Measurements from ENCODE around the gene MSL2.
A peak's percentile ranks its signal among the peaks of the same experiment; 100 is the strongest.
"Not testable (repeated sequence)": the region's sequence is repeated elsewhere in the genome, so short reads cannot be mapped to it uniquely, and the experiment has no call there.

Gene MSL2

DNA sequence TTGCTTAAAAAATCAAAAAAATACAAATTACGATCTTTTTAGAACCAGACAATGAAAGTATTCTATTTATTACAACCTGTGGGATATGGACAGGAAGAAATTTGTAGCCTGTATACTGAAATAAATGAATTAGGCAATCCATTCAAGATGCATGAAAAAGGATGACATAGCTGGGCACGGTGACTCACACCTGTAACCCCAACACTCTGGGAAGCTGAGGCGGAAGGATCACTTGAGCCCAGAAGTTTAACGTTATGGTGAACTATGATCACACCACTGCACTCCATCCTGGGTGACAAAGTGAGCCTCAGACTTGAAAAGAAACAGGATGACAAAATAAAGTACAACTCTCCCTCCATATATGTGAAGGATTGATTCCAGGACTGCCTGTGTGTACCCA is 74.1 kb downstream of the MSL2 start:
- Histone ChIP-seq H3K4me2 (no peak overlapping the region), H3K9me3 (peaks cover 11% of the 10 kb centered on the region), H3K27me3 (no peaks in the 10 kb centered on the region), H4K20me1 (no peaks in the 10 kb centered on the region), H3K36me3 (no peaks in the 10 kb centered on the region; the same call in 1 of the 2 replicates), H3K9ac (no peak overlapping the region), H3K4me3 (no peak overlapping the region), H3K27ac (no peak overlapping the region), H3K4me1 (peaks cover 9% of the 10 kb centered on the region)
- no peak for TF ChIP-seq Cebpa-rat (IDR thresholded peaks at IDR 0.05)

DNA sequence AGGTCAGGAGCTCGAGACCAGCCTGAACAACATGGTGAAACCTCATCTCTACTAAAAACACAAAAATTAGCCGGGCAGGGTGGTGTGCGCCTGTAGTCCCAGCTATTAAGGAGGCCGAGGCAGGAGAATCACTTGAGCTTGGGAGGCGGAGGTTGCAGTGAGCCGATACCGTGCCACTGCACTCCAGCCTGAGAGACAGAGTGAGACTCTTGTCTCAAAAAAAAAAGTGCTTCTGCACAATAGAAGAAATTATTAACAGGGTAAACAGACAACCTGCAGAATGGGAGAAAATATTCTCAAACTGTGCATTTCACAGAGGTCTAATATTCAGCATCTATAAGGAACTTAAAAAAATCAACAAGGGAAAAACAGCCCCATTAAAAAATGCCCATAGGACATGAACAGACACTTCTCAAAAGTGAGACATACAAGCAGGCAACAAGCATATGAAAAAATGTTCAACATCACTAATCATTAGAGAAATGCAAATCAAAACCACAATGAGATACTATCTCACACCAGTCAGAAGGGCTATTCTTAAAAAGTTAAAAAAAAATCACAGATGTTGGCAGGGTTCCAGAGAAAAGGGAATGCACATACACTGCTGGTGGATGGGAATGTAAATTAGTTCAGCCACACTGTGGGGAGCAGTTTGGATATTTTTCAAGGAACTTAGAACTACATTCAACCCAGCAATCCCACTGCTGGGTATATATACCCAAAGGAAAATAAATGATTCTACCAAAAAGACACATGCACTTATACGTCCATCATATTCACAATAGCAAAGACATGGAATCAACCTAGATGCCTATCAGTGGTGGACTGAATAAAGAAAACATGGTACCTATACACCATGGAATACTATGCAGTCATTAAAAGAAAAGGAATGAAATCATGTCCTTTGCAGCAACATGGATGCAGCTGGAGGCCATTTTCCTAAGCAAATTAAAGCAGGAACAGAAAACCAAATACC is 75.5 kb downstream of the MSL2 start:
- no peaks in the 10 kb centered on the region for H3K27me3 ChIP-seq
- no peak overlapping the region for H3K9ac ChIP-seq
- H3K36me3 ChIP-seq = no peaks in the 10 kb centered on the region
- no peak overlapping the region for H3K4me3 ChIP-seq
- no peak overlapping the region for H3K27ac ChIP-seq
- TF ChIP-seq Cebpa-rat (IDR thresholded peaks at IDR 0.05) = no peak
- H3K9me3 ChIP-seq = peaks cover 4% of the 10 kb centered on the region; the same call in 1 of the 2 replicates
- H3K4me2 ChIP-seq = peak overlapping the region; percentile 19; the same call in 1 of the 2 replicates
- H3K4me1 ChIP-seq = peaks cover 9% of the 10 kb centered on the region
- H4K20me1 ChIP-seq = no peaks in the 10 kb centered on the region

DNA sequence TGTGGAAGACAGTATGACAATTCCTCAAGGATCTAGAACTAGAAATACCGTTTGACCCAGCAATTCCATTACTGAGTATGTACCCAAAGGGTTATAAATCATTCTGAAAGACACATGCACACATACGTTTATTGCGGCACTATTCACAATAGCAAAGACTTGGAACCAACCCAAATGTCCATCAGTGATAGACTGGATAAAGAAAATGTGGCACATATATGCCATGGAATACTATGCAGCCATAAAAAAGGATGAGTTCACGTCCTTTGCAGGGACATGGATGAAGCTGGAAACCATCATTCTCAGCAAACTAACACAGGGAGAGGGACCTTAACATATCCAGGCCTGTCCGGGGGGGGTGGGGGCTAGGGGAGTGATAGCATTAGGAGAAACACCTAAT is 76.4 kb downstream of the MSL2 start:
- H3K4me2 ChIP-seq, H3K9me3 ChIP-seq, H3K9ac ChIP-seq, H3K36me3 ChIP-seq, H3K27ac ChIP-seq, H4K20me1 ChIP-seq, H3K4me1 ChIP-seq, H3K27me3 ChIP-seq, H3K4me3 ChIP-seq: not testable (repeated sequence)

DNA sequence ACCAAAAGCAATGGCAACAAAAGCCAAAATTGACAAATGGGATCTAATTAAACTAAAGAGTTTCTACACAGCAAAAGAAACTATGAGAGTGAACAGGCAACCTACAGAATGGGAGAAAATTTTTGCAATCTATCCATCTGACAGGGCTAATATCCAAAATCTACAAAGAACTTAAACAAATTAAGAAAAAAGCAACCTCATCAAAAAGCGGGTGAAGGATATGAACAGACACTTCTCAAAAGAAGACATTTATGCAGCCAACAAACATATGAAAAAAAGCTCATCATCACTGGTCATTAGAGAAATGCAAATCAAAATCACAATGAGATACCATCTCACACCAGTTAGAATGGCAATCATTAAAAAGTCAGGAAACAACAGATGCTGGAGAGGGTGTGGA is 76.8 kb downstream of the MSL2 start:
- H3K9me3 ChIP-seq, H4K20me1 ChIP-seq, H3K4me1 ChIP-seq, H3K27ac ChIP-seq, H3K4me3 ChIP-seq, H3K27me3 ChIP-seq, H3K4me2 ChIP-seq, H3K36me3 ChIP-seq, H3K9ac ChIP-seq: not testable (repeated sequence)

DNA sequence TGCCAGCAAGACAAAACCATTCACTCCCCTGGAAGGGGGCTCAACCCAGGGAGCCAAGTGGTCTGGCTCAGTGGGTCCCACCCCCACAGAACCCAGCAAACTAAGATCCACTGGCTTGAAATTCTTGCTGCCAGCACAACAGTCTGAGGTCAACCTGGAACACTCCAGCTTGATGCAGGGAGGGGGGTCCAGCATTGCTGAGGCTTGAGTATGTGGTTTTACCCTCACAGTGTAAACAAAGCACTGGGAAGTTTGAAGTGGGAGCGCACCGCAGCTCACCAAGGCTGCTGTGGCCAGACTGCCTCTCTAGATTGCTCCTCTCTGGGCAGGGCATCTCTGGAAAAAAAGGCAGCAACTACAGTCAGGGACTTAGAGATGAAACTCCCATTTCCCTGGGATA is 81.7 kb downstream of the MSL2 start:
- no peak overlapping the region for H3K4me2 ChIP-seq
- no peak for TF ChIP-seq Cebpa-rat (IDR thresholded peaks at IDR 0.05)
- no peaks in the 10 kb centered on the region for H3K27me3 ChIP-seq
- H3K4me3 ChIP-seq = no peak overlapping the region
- H3K36me3 ChIP-seq = no peaks in the 10 kb centered on the region
- H3K4me1 ChIP-seq = peaks cover 7% of the 10 kb centered on the region
- H4K20me1 ChIP-seq = no peaks in the 10 kb centered on the region
- no peak overlapping the region for H3K9ac ChIP-seq
- peaks cover 12% of the 10 kb centered on the region for H3K9me3 ChIP-seq
- H3K27ac ChIP-seq = no peak overlapping the region

DNA sequence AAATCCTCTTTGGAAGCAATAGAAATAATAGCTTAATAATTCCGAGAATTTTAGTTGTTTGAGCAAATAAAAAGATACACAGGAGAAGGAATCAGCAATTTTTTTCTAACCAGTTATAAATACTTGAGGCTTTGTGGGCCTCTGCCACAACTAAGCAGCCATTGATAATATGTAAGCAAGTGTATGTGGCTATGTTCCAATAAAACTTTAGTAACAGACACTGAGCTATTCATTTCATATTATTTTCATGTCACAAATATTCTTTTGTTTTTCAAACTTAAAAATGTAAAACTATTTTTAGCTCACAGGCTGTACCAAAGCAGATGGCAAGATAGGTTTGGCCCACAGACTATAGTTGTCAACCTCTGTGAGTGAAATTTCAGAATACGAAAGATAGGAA is 85.7 kb downstream of the MSL2 start:
- Histone ChIP-seq H3K4me3 (no peak overlapping the region), H3K9ac (no peak overlapping the region), H3K27me3 (no peaks in the 10 kb centered on the region), H3K4me2 (no peak overlapping the region), H3K4me1 (peaks cover 17% of the 10 kb centered on the region), H3K9me3 (peaks cover 8% of the 10 kb centered on the region; the same call in 1 of the 2 replicates), H3K27ac (no peak overlapping the region), H4K20me1 (no peaks in the 10 kb centered on the region), H3K36me3 (no peaks in the 10 kb centered on the region)
- no peak for TF ChIP-seq Cebpa-rat (IDR thresholded peaks at IDR 0.05)

DNA sequence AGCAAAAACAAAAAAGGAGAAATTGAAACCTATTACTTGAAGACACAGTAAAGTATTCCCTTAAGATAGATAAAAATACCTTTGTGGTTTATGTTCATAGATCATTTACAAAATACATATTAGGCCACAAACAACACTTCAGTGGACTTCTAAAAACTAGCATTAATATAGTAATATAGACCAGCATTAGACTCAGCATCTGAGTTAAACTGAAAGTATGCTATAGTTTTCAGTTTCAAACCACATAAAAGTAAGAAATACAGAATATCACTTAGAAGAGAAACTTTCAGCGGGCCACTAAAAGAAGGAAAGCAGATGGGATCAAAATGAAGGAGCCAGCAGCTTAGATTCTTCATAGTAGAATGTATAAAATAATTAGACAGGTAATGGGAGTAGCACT is 86.6 kb downstream of the MSL2 start:
- H3K9ac ChIP-seq = no peak overlapping the region
- no peak overlapping the region for H3K4me3 ChIP-seq
- H4K20me1 ChIP-seq = no peaks in the 10 kb centered on the region
- peaks cover 27% of the 10 kb centered on the region for H3K4me1 ChIP-seq
- TF ChIP-seq Cebpa-rat (IDR thresholded peaks at IDR 0.05) = no peak
- no peaks in the 10 kb centered on the region for H3K36me3 ChIP-seq
- H3K9me3 ChIP-seq = peaks cover 6% of the 10 kb centered on the region; the same call in 1 of the 2 replicates
- peak overlapping the region; percentile 46 for H3K4me2 ChIP-seq
- H3K27me3 ChIP-seq = no peaks in the 10 kb centered on the region
- H3K27ac ChIP-seq = no peak overlapping the region

DNA sequence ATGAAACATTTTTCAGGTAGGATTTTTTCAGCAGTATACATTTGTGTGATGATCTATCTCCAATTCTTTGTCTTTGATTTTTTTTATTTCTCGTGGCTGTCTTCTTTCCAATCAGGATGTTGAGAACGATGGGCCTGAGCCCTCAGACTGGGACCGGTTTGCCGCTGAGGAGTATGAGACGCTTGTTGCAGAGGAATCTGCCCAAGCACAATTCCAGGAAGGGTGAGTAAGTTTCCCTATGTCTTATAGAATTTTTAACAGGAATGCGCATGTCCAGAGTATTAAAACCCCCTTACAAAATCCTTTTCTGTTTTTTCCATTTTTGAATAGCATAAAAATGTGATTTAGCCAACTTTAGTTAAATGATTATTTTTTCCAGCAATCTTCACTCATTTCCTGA is 90.0 kb downstream of the MSL2 start:
- Histone ChIP-seq H4K20me1 (no peaks in the 10 kb centered on the region), H3K4me3 (no peak overlapping the region), H3K36me3 (no peaks in the 10 kb centered on the region), H3K9me3 (no peaks in the 10 kb centered on the region), H3K9ac (no peak overlapping the region), H3K27ac (no peak overlapping the region), H3K4me2 (no peak overlapping the region), H3K4me1 (peaks cover 30% of the 10 kb centered on the region), H3K27me3 (no peaks in the 10 kb centered on the region)
- TF ChIP-seq Cebpa-rat (IDR thresholded peaks at IDR 0.05) = no peak

DNA sequence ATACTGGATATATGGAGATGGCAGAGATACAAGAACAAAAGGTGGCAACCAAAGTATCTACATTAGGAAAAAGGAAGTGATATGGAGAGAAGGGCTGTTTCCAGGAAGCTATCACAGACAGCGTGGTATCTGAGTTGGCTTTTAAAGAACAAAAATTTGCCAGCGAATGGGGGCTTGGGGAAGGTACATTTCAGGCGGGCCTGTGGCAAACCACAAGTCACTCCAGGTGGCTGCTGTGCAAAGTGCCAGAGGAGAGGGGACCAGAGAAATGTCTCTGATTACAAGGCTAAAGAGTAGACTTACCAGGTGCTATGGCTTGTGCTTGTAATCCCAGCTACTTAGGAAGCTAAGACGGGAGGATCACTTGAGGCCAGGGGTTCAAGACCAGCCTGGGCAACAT is 91.1 kb downstream of the MSL2 start:
- Histone ChIP-seq H4K20me1 (no peaks in the 10 kb centered on the region), H3K27ac (no peak overlapping the region), H3K36me3 (no peaks in the 10 kb centered on the region), H3K4me2 (peak overlapping the region; percentile 49), H3K4me3 (no peak overlapping the region), H3K27me3 (no peaks in the 10 kb centered on the region), H3K4me1 (peaks cover 28% of the 10 kb centered on the region), H3K9ac (no peak overlapping the region), H3K9me3 (no peaks in the 10 kb centered on the region)
- no peak for TF ChIP-seq Cebpa-rat (IDR thresholded peaks at IDR 0.05)
